Small intestine (tissue), 7 donors: Measurements from ENCODE around the gene HEXA. TPM values are rescaled to one million over a fixed set of nuclear protein-coding genes. Genes with fewer than 3 reads are reported as not detected.

ENCODE experiments used
- DNase-seq, 2 donors: peaks; one replicate each; pipeline versions ENCODE4 v3.0.0 to v3.0.0-alpha.2; 2013
- FAIRE-seq: peaks from 2 replicates; lab custom pipeline; 2012; peaks lifted over from hg19 to GRCh38; lab: Jason Lieb, UNC
- H3K27ac ChIP-seq, 3 donors: one replicate each; pipeline ENCODE4 v1.5.1; 2013; ENCODE audit warnings: low read length in 2 of 3, mild to moderate bottlenecking in 2 of 3, control low read depth in 1 of 3, inconsistent platforms in 1 of 3, low read depth in 1 of 3, moderate library complexity in 1 of 3
- H3K27me3 ChIP-seq, 3 donors: one replicate each; pipeline ENCODE4 v1.6.1; 2013; ENCODE audit warnings: low read length in 3 of 3, inconsistent platforms in 1 of 3; ENCODE audit not compliant: control insufficient read depth in 3 of 3, insufficient read depth in 3 of 3
- H3K36me3 ChIP-seq, 3 donors: one replicate each; pipeline ENCODE4 v1.6.1; 2013; ENCODE audit warnings: low read length in 3 of 3, inconsistent platforms in 1 of 3, low read depth in 1 of 3, mild to moderate bottlenecking in 1 of 3, moderate library complexity in 1 of 3; ENCODE audit not compliant: control insufficient read depth in 3 of 3, insufficient read depth in 2 of 3
- H3K4me1 ChIP-seq, 3 donors: one replicate each; pipeline ENCODE4 v1.6.1; 2013; ENCODE audit warnings: low read length in 2 of 3, inconsistent platforms in 1 of 3, low read depth in 1 of 3, mild to moderate bottlenecking in 1 of 3, moderate library complexity in 1 of 3; ENCODE audit not compliant: control insufficient read depth in 3 of 3, insufficient read depth in 2 of 3
- H3K4me3 ChIP-seq, 3 donors: one replicate each; pipeline ENCODE4 v1.5.1; 2013; ENCODE audit warnings: low read length in 3 of 3, control low read depth in 1 of 3, inconsistent platforms in 1 of 3, low read depth in 1 of 3, mild to moderate bottlenecking in 1 of 3, moderate library complexity in 1 of 3
- H3K9me3 ChIP-seq, 2 donors: one replicate each; pipeline ENCODE4 v1.6.1; 2013; ENCODE audit warnings: low read depth in 1 of 2, low read length in 1 of 2; ENCODE audit not compliant: control insufficient read depth in 2 of 2, insufficient read depth in 1 of 2
- WGBS, 3 donors: extraction: QIAGEN DNeasy Blood & Tissue Kit; methylation state at CpG; one replicate each; pipeline ENCODE4 v1.1.7; 2013; 5-methylcytosine and 5-hydroxymethylcytosine counted together
- polyA plus RNA-seq, 4 donors: library from polyadenylated mRNA; stranded (reverse) in 3 of 4; unstranded in 1 of 4; fragments of 200-250 nt in 3 of 4; fragments of 120-200 nt in 1 of 4; gene quantifications; one replicate each; pipeline versions ENCODE4 v1.2.1 to v1.2.3, GENCODE V29; 2013
- donor health status: healthy with polysubstance abuse.
- donor health status: control.
- donor health status: control.
- donor health status: Bipolar disorder and iron deficiency.
- donor health status: healthy.

Gene HEXA
- polyA plus RNA-seq, 4 donors: 39.7 to 255 (median 83.4) TPM

GRCh38 chr15:72353266-72353665 lies 22.5 kb downstream of the HEXA start:
- H3K27me3 ChIP-seq: no peaks in the 10 kb centered on the region
- no peak for DNase-seq
- no peak overlapping the region for H3K27ac ChIP-seq
- H3K4me3 ChIP-seq: no peak overlapping the region
- H3K9me3 ChIP-seq: no peaks in the 10 kb centered on the region
- no peak for FAIRE-seq
- 95 to 98% (median 98%) methylated on average over 2 of the region's 2 CpGs for whole genome bisulfite sequencing, 3 donors
- H3K4me1 ChIP-seq: no peaks in the 10 kb centered on the region
- peaks cover 26 to 73% (median 36%) of the 10 kb centered on the region in 3 donors for H3K36me3 ChIP-seq

- WGBS, 3 donors: 76 to 79% (median 78%) methylated on average over 3 of the region's 3 CpGs
- DNase-seq: peak in 1 of 2 donors; percentile 63
- H3K27me3 ChIP-seq: no peaks in the 10 kb centered on the region
Measured at GRCh38 chr15:72345806-72346205, 30.0 kb downstream of the HEXA start.

GRCh38 chr15:72345280-72345679 lies 30.5 kb downstream of the HEXA start:
- H3K36me3 ChIP-seq: peaks cover 23 to 85% (median 24%) of the 10 kb centered on the region in 3 donors

More at GRCh38 chr15:72345806-72346205, 30.0 kb downstream of the HEXA start:
- Histone ChIP-seq H3K9me3 (no peaks in the 10 kb centered on the region), H3K36me3 (peaks cover 24 to 85% (median 25%) of the 10 kb centered on the region in 3 donors), H3K27ac (peak overlapping the region in 1 of 3 donors; percentile 74), H3K4me1 (peaks cover 0 to 10% (median 0%) of the 10 kb centered on the region in 3 donors), H3K4me3 (no peak overlapping the region)
- FAIRE-seq: no peak

GRCh38 chr15:72344602-72345001 lies 31.2 kb downstream of the HEXA start:
- no peak for FAIRE-seq
- no peak overlapping the region for H3K27ac ChIP-seq
- H3K36me3 ChIP-seq: peaks cover 18 to 82% (median 21%) of the 10 kb centered on the region in 3 donors
- DNase-seq: no peak
- H3K4me1 ChIP-seq: peaks cover 0 to 10% (median 0%) of the 10 kb centered on the region in 3 donors
- no peaks in the 10 kb centered on the region for H3K27me3 ChIP-seq
- H3K9me3 ChIP-seq: no peaks in the 10 kb centered on the region
- no peak overlapping the region for H3K4me3 ChIP-seq
- 76 to 95% (median 86%) methylated on average over 1 of the region's 1 CpG for WGBS, 3 donors

More at GRCh38 chr15:72345280-72345679, 30.5 kb downstream of the HEXA start:
- 83 to 93% (median 89%) methylated on average over 7 of the region's 7 CpGs for WGBS, 3 donors
- FAIRE-seq (no peak), DNase-seq (no peak)
- peak overlapping the region in 1 of 3 donors; percentile 74 for H3K27ac ChIP-seq
- H3K9me3 ChIP-seq: no peaks in the 10 kb centered on the region
- no peaks in the 10 kb centered on the region for H3K27me3 ChIP-seq
- H3K4me3 ChIP-seq: no peak overlapping the region
- peaks cover 0 to 10% (median 0%) of the 10 kb centered on the region in 3 donors for H3K4me1 ChIP-seq

GRCh38 chr15:72342385-72342784 lies 33.4 kb downstream of the HEXA start:
- peak in 1 of 2 donors; percentile 32 for DNase-seq
- WGBS, 3 donors: 68 to 79% (median 71%) methylated on average over 11 of the region's 11 CpGs

GRCh38 chr15:72341361-72341760 lies 34.5 kb downstream of the HEXA start:
- peaks cover 0 to 8% (median 0%) of the 10 kb centered on the region in 3 donors for H3K4me1 ChIP-seq
- H3K36me3 ChIP-seq: peaks cover 8 to 55% (median 11%) of the 10 kb centered on the region in 3 donors
- no peaks in the 10 kb centered on the region for H3K9me3 ChIP-seq
- H3K27me3 ChIP-seq: no peaks in the 10 kb centered on the region
- H3K27ac ChIP-seq: no peak overlapping the region
- FAIRE-seq: no peak
- no peak overlapping the region for H3K4me3 ChIP-seq
- 89 to 94% (median 92%) methylated on average over 6 of the region's 6 CpGs for WGBS, 3 donors
- DNase-seq: no peak

More at GRCh38 chr15:72342385-72342784, 33.4 kb downstream of the HEXA start:
- H3K9me3 ChIP-seq: no peaks in the 10 kb centered on the region
- FAIRE-seq: no peak
- H3K4me1 ChIP-seq: peaks cover 0 to 10% (median 0%) of the 10 kb centered on the region in 3 donors
- H3K27me3 ChIP-seq: no peaks in the 10 kb centered on the region
- H3K27ac ChIP-seq: no peak overlapping the region
- no peak overlapping the region for H3K4me3 ChIP-seq
- H3K36me3 ChIP-seq: peaks cover 10 to 66% (median 15%) of the 10 kb centered on the region in 3 donors

GRCh38 chr15:72340366-72340765 lies 35.4 kb downstream of the HEXA start:
- H3K9me3 ChIP-seq: no peaks in the 10 kb centered on the region
- FAIRE-seq (no peak), DNase-seq (no peak)
- no peaks in the 10 kb centered on the region for H3K27me3 ChIP-seq
- H3K27ac ChIP-seq: no peak overlapping the region
- peaks cover 0 to 2% (median 0%) of the 10 kb centered on the region in 3 donors for H3K4me1 ChIP-seq
- 96 to 100% (median 100%) methylated on average over 1 of the region's 1 CpG for WGBS, 3 donors
- H3K4me3 ChIP-seq: no peak overlapping the region
- H3K36me3 ChIP-seq: peaks cover 2 to 45% (median 3%) of the 10 kb centered on the region in 3 donors

GRCh38 chr15:72339777-72340177 lies 36.0 kb downstream of the HEXA start:
- H3K27ac ChIP-seq: no peak overlapping the region
- H3K4me3 ChIP-seq: no peak overlapping the region
- no peaks in the 10 kb centered on the region for H3K4me1 ChIP-seq
- FAIRE-seq: no peak
- H3K27me3 ChIP-seq: no peaks in the 10 kb centered on the region
- H3K9me3 ChIP-seq: no peaks in the 10 kb centered on the region
- DNase-seq: no peak
- peaks cover 2 to 43% (median 2%) of the 10 kb centered on the region in 3 donors for H3K36me3 ChIP-seq
- WGBS, 3 donors: 60 to 72% (median 69%) methylated on average over 3 of the region's 3 CpGs
